Fibroblast of villous mesenchyme (primary cell): ENCODE measurements around the gene WASF2. TPM values are rescaled to one million over a fixed set of nuclear protein-coding genes. Genes with fewer than 3 reads are reported as not detected.
A peak's percentile ranks its signal among the peaks of the same experiment; 100 is the strongest.

Experiments
- DNase-seq: peaks from one replicate; pipeline ENCODE4 v3.0.0-alpha.2; 2010; ENCODE audit warnings: low read depth
- H3K4me3 ChIP-seq: 2 replicates; pipeline ENCODE4 v1.5.1; 2011; ENCODE audit warnings: low read depth, mild to moderate bottlenecking, low read length
- total RNA-seq: library from RNA; depleted of rRNA; stranded (reverse); fragments of >200 nt; gene quantifications from 2 replicates; pipeline ENCODE4 v1.2.3, GENCODE V29; 2012
- TF ChIP-seq, protein P1 (sequence below): IDR thresholded peaks from 2 replicates; pipeline ENCODE4 v1.5.1; 2012; ENCODE audit warnings: low read depth, mild to moderate bottlenecking, low read length; ENCODE audit not compliant: insufficient read depth

The WASF2 gene
- total RNA-seq, 1 donor = 16.0 TPM

DNA sequence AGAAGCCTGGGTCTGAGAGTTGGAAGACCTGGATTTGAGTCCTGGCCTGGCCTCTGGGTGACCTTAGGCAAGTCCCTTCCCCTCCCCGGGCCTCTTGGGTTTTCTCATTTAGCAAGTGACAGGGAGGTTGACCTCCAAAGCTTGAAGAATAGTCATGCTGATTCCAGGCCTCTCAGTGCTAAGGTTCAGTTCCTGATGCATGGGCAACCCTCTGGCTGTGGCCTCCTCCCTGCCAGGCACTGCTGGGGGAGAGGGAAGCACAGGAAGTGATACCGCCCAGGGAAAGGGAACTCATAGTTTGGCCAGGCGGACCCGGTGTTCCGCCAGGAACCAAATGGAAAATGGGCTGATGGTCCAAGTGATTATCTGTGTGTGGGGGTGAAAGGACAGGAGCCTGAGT lies 23.6 kb upstream of the WASF2 start:
- TF ChIP-seq, protein P1, sequence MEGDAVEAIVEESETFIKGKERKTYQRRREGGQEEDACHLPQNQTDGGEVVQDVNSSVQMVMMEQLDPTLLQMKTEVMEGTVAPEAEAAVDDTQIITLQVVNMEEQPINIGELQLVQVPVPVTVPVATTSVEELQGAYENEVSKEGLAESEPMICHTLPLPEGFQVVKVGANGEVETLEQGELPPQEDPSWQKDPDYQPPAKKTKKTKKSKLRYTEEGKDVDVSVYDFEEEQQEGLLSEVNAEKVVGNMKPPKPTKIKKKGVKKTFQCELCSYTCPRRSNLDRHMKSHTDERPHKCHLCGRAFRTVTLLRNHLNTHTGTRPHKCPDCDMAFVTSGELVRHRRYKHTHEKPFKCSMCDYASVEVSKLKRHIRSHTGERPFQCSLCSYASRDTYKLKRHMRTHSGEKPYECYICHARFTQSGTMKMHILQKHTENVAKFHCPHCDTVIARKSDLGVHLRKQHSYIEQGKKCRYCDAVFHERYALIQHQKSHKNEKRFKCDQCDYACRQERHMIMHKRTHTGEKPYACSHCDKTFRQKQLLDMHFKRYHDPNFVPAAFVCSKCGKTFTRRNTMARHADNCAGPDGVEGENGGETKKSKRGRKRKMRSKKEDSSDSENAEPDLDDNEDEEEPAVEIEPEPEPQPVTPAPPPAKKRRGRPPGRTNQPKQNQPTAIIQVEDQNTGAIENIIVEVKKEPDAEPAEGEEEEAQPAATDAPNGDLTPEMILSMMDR = no peak
- H3K4me3 ChIP-seq = no peak overlapping the region

DNA sequence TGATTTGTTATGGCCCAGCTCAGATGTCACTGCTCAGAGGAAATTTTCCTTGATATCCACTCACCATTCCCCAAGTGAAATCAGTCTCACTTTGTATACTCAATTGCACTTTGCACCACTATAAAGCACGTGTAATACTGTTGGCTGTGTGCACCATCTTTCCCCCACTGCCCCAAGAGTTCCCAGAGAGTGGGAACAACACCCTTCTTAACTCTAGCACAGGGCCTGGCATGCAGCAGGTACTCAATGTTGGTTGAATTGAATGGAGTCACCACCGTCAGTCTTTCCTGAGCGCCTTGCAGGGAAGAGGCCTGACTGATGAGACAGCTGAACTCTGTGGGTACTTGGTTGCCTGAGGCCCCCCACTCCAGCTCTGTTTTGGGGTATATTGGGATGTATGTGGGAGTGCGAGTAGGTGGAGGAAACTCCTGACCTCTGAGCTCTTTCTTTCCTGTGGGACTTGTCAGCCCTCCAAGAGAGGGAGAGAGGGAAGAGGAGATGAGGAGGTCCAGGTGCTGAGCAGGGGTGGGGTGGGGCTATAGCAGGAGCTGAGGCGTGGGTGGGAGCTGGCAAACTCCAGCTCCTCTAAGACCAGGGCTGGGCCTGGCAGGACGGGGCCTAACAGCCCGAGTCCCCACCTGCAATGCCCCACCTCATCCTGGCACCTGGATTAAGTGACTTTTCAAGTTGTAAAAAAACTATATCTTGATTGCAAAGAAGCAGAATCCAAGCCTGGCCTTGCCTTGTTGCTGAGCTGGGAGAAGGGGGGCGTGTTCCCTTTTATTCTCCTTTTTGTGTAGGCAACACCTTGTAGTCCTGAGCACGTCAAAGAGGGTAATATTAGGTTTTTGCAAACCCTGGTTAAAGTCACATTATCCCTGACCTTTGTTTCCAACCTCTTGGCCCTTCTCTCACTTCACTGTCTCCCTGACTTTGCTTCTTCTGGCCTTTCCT lies 19.4 kb upstream of the WASF2 start:
- DNase-seq = no peak
- TF ChIP-seq, protein P1 = no peak
- H3K4me3 ChIP-seq = no peak overlapping the region

More for the DNA sequence above, 23.6 kb upstream of the WASF2 start:
- DNase-seq = no peak

DNA sequence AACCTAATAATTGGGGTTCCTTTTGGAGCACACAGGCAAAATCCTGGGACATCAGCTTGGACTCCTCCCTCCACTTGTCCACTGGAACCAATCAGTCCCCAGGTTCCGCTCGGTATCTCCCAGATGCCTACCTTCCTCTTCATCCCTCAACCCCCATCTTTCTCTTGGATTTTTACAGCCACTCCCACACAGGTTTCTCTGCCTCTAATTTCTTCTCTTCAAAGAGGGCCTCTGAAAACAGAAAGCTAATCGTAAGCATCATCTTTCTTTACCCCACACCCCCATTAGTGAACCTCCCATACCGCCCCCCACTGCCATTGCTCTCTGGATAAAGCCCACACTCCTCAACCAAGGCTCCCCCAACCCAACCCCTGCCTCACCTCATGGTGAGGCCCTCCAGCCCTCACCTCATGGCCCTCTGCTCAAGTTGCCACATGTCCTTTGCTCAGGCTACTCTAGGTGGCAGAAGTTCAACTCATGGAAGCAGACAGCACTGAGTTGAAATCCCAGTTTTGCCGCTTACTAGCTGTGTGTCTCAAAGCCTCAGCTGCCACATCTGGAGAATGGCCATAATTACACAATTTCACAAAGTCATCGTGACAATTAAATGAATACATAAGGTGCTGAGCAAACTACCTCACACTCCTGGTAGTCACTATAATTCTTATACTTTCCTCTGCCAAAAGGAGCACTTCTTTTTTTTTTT lies 18.1 kb upstream of the WASF2 start:
- DNase-seq = no peak
- H3K4me3 ChIP-seq = no peak overlapping the region
- TF ChIP-seq, protein P1 = peak; percentile 9

- H3K4me3 ChIP-seq = no peak overlapping the region
- no peak for DNase-seq
These were observed 16.7 kb upstream of the WASF2 start for GRCh38 chr1:27506703-27507102.

DNA sequence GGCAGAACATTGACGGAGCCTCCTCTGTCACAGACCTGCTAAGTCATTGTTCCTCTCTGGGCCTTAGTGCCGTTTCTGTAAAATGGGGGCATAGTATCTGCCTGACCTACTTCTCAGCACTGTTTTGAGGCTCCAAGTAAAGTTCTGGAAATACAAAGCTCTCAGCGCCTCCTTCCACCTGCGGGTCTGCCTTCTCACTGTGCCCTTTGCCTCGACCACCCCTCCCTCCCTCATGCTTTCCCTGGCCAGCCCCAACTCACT lies 15.4 kb upstream of the WASF2 start:
- no peak for DNase-seq
- no peak overlapping the region for H3K4me3 ChIP-seq
- TF ChIP-seq, protein P1 = no peak

More at GRCh38 chr1:27506703-27507102, 16.7 kb upstream of the WASF2 start:
- TF ChIP-seq, protein P1 = no peak

GRCh38 chr1:27504588-27505419 lies 14.8 kb upstream of the WASF2 start:
- H3K4me3 ChIP-seq = no peak overlapping the region
- DNase-seq = peak; percentile 74
- TF ChIP-seq, protein P1 = no peak
